GM12878 (cell line): ENCODE measurements around the gene CDO1. TPM values are rescaled to one million over a fixed set of nuclear protein-coding genes. Genes with fewer than 3 reads are reported as not detected.

Experiments used
- CEBPZ ChIP-seq: fragments of 150-350 bp; IDR thresholded peaks from 2 replicates; pipeline ENCODE4 v1.6.1; 2016; ENCODE audit warnings: low read depth, low read length
- CTCF ChIP-seq, 3 experiments: IDR thresholded peaks in 2 of 3; conservative IDR thresholded peaks in 1 of 3; 2 replicates each; pipeline ENCODE4 v1.5.1; 2011; ENCODE audit warnings: low read depth in 3 of 3, low read length in 3 of 3, mild to moderate bottlenecking in 3 of 3, control low read depth in 2 of 3, moderate library complexity in 2 of 3, inconsistent platforms in 1 of 3, mixed read lengths in 1 of 3; ENCODE audit not compliant: control insufficient read depth in 2 of 3, insufficient read depth in 1 of 3; ENCODE audit errors: extremely low read depth in 1 of 3
- GATAD2B ChIP-seq: fragments of 450-650 bp; conservative IDR thresholded peaks from 2 replicates; pipeline ENCODE4 v1.6.1; 2017; ENCODE audit warnings: low read depth, mild to moderate bottlenecking, moderate library complexity
- HCFC1 ChIP-seq: fragments of 150-350 bp; IDR thresholded peaks from 2 replicates; pipeline ENCODE4 v1.6.1; 2014; ENCODE audit warnings: low read length
- MEF2A ChIP-seq: IDR thresholded peaks from 2 replicates; pipeline ENCODE4 v1.6.1; 2011; ENCODE audit warnings: low read depth, mild to moderate bottlenecking, low read length, moderate library complexity; ENCODE audit not compliant: insufficient read depth
- POLR2A ChIP-seq: IDR thresholded peaks from 2 replicates; pipeline ENCODE4 v1.6.1; 2011; ENCODE audit warnings: low read depth, mild to moderate bottlenecking, low read length
- RAD21 ChIP-seq: IDR thresholded peaks from 2 replicates; pipeline ENCODE4 v1.6.1; 2011; ENCODE audit warnings: mild to moderate bottlenecking, low read depth, low read length, moderate library complexity; ENCODE audit not compliant: insufficient read depth
- SIN3A ChIP-seq: IDR thresholded peaks from 2 replicates; pipeline ENCODE4 v1.6.1; 2012; ENCODE audit warnings: low read depth, low read length, improper control_type of control experiment
- SMC3 ChIP-seq: IDR thresholded peaks from 2 replicates; pipeline ENCODE4 v1.6.1; 2011; ENCODE audit warnings: low read length, improper control_type of control experiment, borderline replicate concordance
- SP1 ChIP-seq: IDR thresholded peaks from one replicate; pipeline ENCODE4 v1.6.1; 2011; ENCODE audit warnings: low read depth, low read length
- SREBF1 ChIP-seq: IDR thresholded peaks from 2 replicates; pipeline ENCODE4 v1.6.1; 2012; ENCODE audit warnings: mild to moderate bottlenecking, low read length
- ZBED1 ChIP-seq: IDR thresholded peaks from 2 replicates; pipeline ENCODE4 v1.6.1; 2016; ENCODE audit warnings: borderline replicate concordance
- polyA plus RNA-seq, 11 experiments: library from polyadenylated mRNA; depleted of rRNA in 4 of 11; unstranded in 6 of 11; stranded (reverse) in 5 of 11; fragments of >200 nt; fragmentation: Nextera tagmentation in 4 of 11; fragmentation: Illumina TruSeq in 1 of 11; extraction: Ambion mirVana in 4 of 11; extraction: Trizol in 1 of 11; gene quantifications; 1 replicate in 1 of 11; 2 replicates in 10 of 11; pipeline versions ENCODE4 v1.2.1 to v1.2.3, GENCODE V29; 2011 to 2016; ENCODE audit warnings: inconsistent platforms in 2 of 11, missing spikeins in 2 of 11, low read depth in 1 of 11
- total RNA-seq, 4 experiments: library from RNA; depleted of rRNA in 3 of 4; stranded (reverse); fragments of >200 nt in 3 of 4; fragmentation: Illumina TruSeq in 1 of 4; extraction: Trizol in 1 of 4; gene quantifications; 2 replicates each; pipeline versions ENCODE4 v1.2.1 to v1.2.3, GENCODE V29; 2013 to 2021
- TF ChIP-seq, protein P1 (sequence below): fragments of 450-650 bp; IDR thresholded peaks from 2 replicates; pipeline ENCODE4 v1.6.1; 2018; ENCODE audit warnings: borderline replicate concordance, mild to moderate bottlenecking; ENCODE audit not compliant: partially characterized antibody
- TF ChIP-seq, protein P2 (sequence below): fragments of 450-650 bp; IDR thresholded peaks from 2 replicates; pipeline ENCODE4 v1.6.1; 2018; ENCODE audit warnings: mild to moderate bottlenecking, low read depth, moderate library complexity; ENCODE audit not compliant: partially characterized antibody

The CDO1 gene
- total and polyA plus RNA-seq, 10 of the 15 experiments (the other 5 are each of a cell fraction or from before 2014, with no cell fraction given): 0.05 TPM; not detected in 9

GRCh38 chr5:115841382-115842088, 25.1 kb upstream of the CDO1 start, which contains the start of the genes AP3S1 and ATG12 (continued):
- TF ChIP-seq CTCF (IDR thresholded peaks at IDR 0.05 in 2 of 3, conservative IDR thresholded peaks at IDR 0.05 in 1 of 3; ENCODE audit: control insufficient read depth in 2 of 3, extremely low read depth in 1 of 3, insufficient read depth in 1 of 3, low read depth in 3 of 3, low read length in 3 of 3) (no peak), ZBED1 (peak; percentile 85), CEBPZ (no peak), MEF2A (0 out of 2 replicates have a peak, but pooled peaks have one; percentile 7), SREBF1 (peak; percentile 63), SIN3A (peak; percentile 78; the same call in 1 of the 2 replicates), POLR2A (peak; percentile 93), HCFC1 (peak; percentile 49), SMC3 (no peak), SP1 (peak; percentile 83), GATAD2B (peak; percentile 15; the same call in 1 of the 2 replicates), RAD21 (no peak)
- TF ChIP-seq, protein P1, sequence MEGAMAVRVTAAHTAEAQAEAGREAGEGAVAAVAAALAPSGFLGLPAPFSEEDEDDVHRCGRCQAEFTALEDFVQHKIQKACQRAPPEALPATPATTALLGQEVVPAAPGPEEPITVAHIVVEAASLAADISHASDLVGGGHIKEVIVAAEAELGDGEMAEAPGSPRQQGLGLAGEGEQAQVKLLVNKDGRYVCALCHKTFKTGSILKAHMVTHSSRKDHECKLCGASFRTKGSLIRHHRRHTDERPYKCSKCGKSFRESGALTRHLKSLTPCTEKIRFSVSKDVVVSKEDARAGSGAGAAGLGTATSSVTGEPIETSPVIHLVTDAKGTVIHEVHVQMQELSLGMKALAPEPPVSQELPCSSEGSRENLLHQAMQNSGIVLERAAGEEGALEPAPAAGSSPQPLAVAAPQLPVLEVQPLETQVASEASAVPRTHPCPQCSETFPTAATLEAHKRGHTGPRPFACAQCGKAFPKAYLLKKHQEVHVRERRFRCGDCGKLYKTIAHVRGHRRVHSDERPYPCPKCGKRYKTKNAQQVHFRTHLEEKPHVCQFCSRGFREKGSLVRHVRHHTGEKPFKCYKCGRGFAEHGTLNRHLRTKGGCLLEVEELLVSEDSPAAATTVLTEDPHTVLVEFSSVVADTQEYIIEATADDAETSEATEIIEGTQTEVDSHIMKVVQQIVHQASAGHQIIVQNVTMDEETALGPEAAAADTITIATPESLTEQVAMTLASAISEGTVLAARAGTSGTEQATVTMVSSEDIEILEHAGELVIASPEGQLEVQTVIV: peak; percentile 90
- TF ChIP-seq, protein P2, sequence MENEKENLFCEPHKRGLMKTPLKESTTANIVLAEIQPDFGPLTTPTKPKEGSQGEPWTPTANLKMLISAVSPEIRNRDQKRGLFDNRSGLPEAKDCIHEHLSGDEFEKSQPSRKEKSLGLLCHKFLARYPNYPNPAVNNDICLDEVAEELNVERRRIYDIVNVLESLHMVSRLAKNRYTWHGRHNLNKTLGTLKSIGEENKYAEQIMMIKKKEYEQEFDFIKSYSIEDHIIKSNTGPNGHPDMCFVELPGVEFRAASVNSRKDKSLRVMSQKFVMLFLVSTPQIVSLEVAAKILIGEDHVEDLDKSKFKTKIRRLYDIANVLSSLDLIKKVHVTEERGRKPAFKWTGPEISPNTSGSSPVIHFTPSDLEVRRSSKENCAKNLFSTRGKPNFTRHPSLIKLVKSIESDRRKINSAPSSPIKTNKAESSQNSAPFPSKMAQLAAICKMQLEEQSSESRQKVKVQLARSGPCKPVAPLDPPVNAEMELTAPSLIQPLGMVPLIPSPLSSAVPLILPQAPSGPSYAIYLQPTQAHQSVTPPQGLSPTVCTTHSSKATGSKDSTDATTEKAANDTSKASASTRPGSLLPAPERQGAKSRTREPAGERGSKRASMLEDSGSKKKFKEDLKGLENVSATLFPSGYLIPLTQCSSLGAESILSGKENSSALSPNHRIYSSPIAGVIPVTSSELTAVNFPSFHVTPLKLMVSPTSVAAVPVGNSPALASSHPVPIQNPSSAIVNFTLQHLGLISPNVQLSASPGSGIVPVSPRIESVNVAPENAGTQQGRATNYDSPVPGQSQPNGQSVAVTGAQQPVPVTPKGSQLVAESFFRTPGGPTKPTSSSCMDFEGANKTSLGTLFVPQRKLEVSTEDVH: peak; percentile 65
